GM12878 (cell line): ENCODE data around the gene TMTC1. TPM values are rescaled to one million over a fixed set of nuclear protein-coding genes. Genes with fewer than 3 reads are reported as not detected.

Source experiments
- ATAC-seq: fragments of 200-7000 bp; cut with Tn5 transposase; 3 replicates; pipeline ENCODE4 v1.9.1; 2020; ENCODE audit warnings: mild to moderate bottlenecking, moderate library complexity
- BruUV-seq: library from RNA; stranded (reverse); fragments of 400-500 nt; replicated peaks from 2 replicates; lab custom pipeline; 2021; lab: Mats Ljungman, UMichigan
- CTCF ChIA-PET: fragments of 300-600 bp; sonication (Branson Sonifier 250); formaldehyde crosslinking; extraction: SDS; loops from one replicate; lab custom pipeline; 2021; ENCODE audit warnings: inconsistent platforms; lab: Yijun Ruan, JAX
- POLR2A ChIA-PET: fragments of 350-600 bp; formaldehyde crosslinking; extraction: SDS; loops from one replicate; lab custom pipeline; 2021; ENCODE audit warnings: inconsistent platforms; lab: Charles Lee
- RAD21 ChIA-PET: fragments of 300-600 bp; sonication (Branson Sonifier 250); formaldehyde crosslinking; loops from one replicate; lab custom pipeline; 2023; ENCODE audit warnings: antibody characterized with exemption; ENCODE audit not compliant: unreplicated experiment; lab: Charles Lee
- SMC1A ChIA-PET: fragments of 300-600 bp; sonication (Branson Sonifier 250); formaldehyde crosslinking; loops from one replicate; lab custom pipeline; 2023; ENCODE audit not compliant: unreplicated experiment, uncharacterized antibody; lab: Charles Lee
- DNase-seq: peaks from one replicate; pipeline ENCODE4 v3.0.0-alpha.2; 2011; ENCODE audit warnings: low read depth, low spot score
- FAIRE-seq: peaks from 3 replicates; lab custom pipeline; 2011; peaks lifted over from hg19 to GRCh38; lab: Jason Lieb, UNC
- H2AFZ ChIP-seq: 2 replicates; pipeline ENCODE4 v1.6.0; 2011; ENCODE audit warnings: low read depth, low read length, control low read depth; ENCODE audit not compliant: control insufficient read depth
- H3K27ac ChIP-seq: 2 replicates; pipeline ENCODE4 v1.5.1; 2011; ENCODE audit warnings: control low read depth; ENCODE audit not compliant: control insufficient read depth, insufficient read depth
- H3K27me3 ChIP-seq, 2 experiments: replicated peaks in 1 of 2; 2 replicates each; pipeline versions ENCODE4 v1.6.0 to v1.6.1; 2011; ENCODE audit warnings: low read length in 1 of 2; ENCODE audit not compliant: control insufficient read depth in 2 of 2, insufficient read depth in 2 of 2
- H3K36me3 ChIP-seq, 2 experiments: 2 replicates each; pipeline ENCODE4 v1.5.1; 2011; ENCODE audit warnings: low read length in 1 of 2; ENCODE audit not compliant: control insufficient read depth in 2 of 2, insufficient read depth in 2 of 2
- H3K4me1 ChIP-seq: 2 replicates; pipeline ENCODE4 v1.6.1; 2011; ENCODE audit warnings: mild to moderate bottlenecking, low read length, moderate library complexity, mixed read lengths; ENCODE audit not compliant: control insufficient read depth, insufficient read depth
- H3K4me2 ChIP-seq: 2 replicates; pipeline ENCODE4 v1.6.0; 2011; ENCODE audit warnings: control low read depth; ENCODE audit not compliant: control insufficient read depth, insufficient read depth
- H3K4me3 ChIP-seq: fragments of 200-600 bp; sonication (generic); 2 replicates; pipeline ENCODE4 v1.5.1; 2016
- H3K79me2 ChIP-seq: 2 replicates; pipeline ENCODE4 v1.6.0; 2011; ENCODE audit warnings: low read length; ENCODE audit not compliant: control insufficient read depth, insufficient read depth
- H3K9ac ChIP-seq: 2 replicates; pipeline ENCODE4 v1.8.0; 2011; ENCODE audit warnings: low read length, control low read depth, mixed read lengths; ENCODE audit not compliant: control insufficient read depth, insufficient read depth
- H3K9me3 ChIP-seq: replicated peaks from 3 replicates; pipeline ENCODE4 v1.5.1; 2011; ENCODE audit warnings: mild to moderate bottlenecking, low read length; ENCODE audit not compliant: control insufficient read depth, insufficient read depth
- H4K20me1 ChIP-seq: 2 replicates; pipeline ENCODE4 v1.6.0; 2011; ENCODE audit not compliant: control insufficient read depth, insufficient read depth
- BRCA1 ChIP-seq: IDR thresholded peaks from 2 replicates; pipeline ENCODE4 v1.6.1; 2011; ENCODE audit warnings: low read depth, low read length, improper control_type of control experiment
- CBX3 ChIP-seq: fragments of 200-600 bp; sonication (generic); IDR thresholded peaks from 2 replicates; pipeline ENCODE4 v1.6.1; 2016; ENCODE audit warnings: low read depth, borderline replicate concordance
- GABPA ChIP-seq: IDR thresholded peaks from 2 replicates; pipeline ENCODE4 v1.6.1; 2014; ENCODE audit warnings: antibody characterized with exemption, low read depth, mild to moderate bottlenecking, inconsistent platforms
- JUNB ChIP-seq: IDR thresholded peaks from 2 replicates; pipeline ENCODE4 v1.6.1; 2016; ENCODE audit warnings: antibody characterized with exemption, mild to moderate bottlenecking
- KLF5 ChIP-seq: fragments of 450-650 bp; IDR thresholded peaks from 2 replicates; pipeline ENCODE4 v1.6.1; 2014; ENCODE audit warnings: mild to moderate bottlenecking; ENCODE audit not compliant: partially characterized antibody
- NFYA ChIP-seq: IDR thresholded peaks from 2 replicates; pipeline ENCODE4 v1.6.1; 2011; ENCODE audit warnings: low read depth, mild to moderate bottlenecking, low read length, improper control_type of control experiment, borderline replicate concordance
- NR2C2 ChIP-seq: IDR thresholded peaks from 2 replicates; pipeline ENCODE4 v1.6.1; 2011; ENCODE audit warnings: borderline replicate concordance, low read depth; ENCODE audit not compliant: control insufficient read depth, insufficient read length
- POU2F2 ChIP-seq: IDR thresholded peaks from 3 replicates; pipeline ENCODE4 v1.6.1; 2011; ENCODE audit warnings: low read depth, mild to moderate bottlenecking, low read length, borderline replicate concordance
- RCOR1 ChIP-seq: conservative IDR thresholded peaks from 2 replicates; pipeline ENCODE4 v1.6.1; 2012; ENCODE audit warnings: low read depth, low read length, improper control_type of control experiment
- RUNX3 ChIP-seq: IDR thresholded peaks from 2 replicates; pipeline ENCODE4 v1.6.1; 2012; ENCODE audit warnings: low read length, inconsistent platforms
- SREBF1 ChIP-seq: IDR thresholded peaks from 2 replicates; pipeline ENCODE4 v1.6.1; 2012; ENCODE audit warnings: mild to moderate bottlenecking, low read length
- TARDBP ChIP-seq: IDR thresholded peaks from 2 replicates; pipeline ENCODE4 v1.6.1; 2016; ENCODE audit warnings: borderline replicate concordance
- ZNF622 ChIP-seq: fragments of 450-650 bp; IDR thresholded peaks from 2 replicates; pipeline ENCODE4 v1.6.1; 2017; ENCODE audit warnings: mild to moderate bottlenecking, inconsistent platforms
- ZNF687 ChIP-seq: fragments of 450-650 bp; IDR thresholded peaks from 2 replicates; pipeline ENCODE4 v1.6.1; 2017; ENCODE audit warnings: mild to moderate bottlenecking, moderate library complexity
- ZZZ3 ChIP-seq: IDR thresholded peaks from 2 replicates; pipeline ENCODE4 v1.6.1; 2011; ENCODE audit warnings: low read depth; ENCODE audit not compliant: control insufficient read depth, insufficient read length
- WGBS: methylation state at CpG from one replicate; pipeline ENCODE4 v1.1.6; 2016; ENCODE audit warnings: low lambda C conversion rate; ENCODE audit not compliant: insufficient replicate concordance, insufficient coverage; ENCODE audit errors: missing lambda C conversion rate; 5-methylcytosine and 5-hydroxymethylcytosine counted together
- in situ Hi-C: fragments of 300-500 bp; cut with MboI; formaldehyde crosslinking; loops from 9 replicates; pipeline ENCODE4 v1.14.3; 2018; ENCODE audit warnings: mixed read lengths
- intact Hi-C: fragments of 100-400 bp; cut with micrococcal nuclease; formaldehyde crosslinking; loops from one replicate; pipeline ENCODE4 v1.14.2; 2022; ENCODE audit not compliant: unreplicated experiment
- polyA plus RNA-seq, 11 experiments: library from polyadenylated mRNA; depleted of rRNA in 4 of 11; unstranded in 6 of 11; stranded (reverse) in 5 of 11; fragments of >200 nt; fragmentation: Nextera tagmentation in 4 of 11; fragmentation: Illumina TruSeq in 1 of 11; extraction: Ambion mirVana in 4 of 11; extraction: Trizol in 1 of 11; gene quantifications; 1 replicate in 1 of 11; 2 replicates in 10 of 11; pipeline versions ENCODE4 v1.2.1 to v1.2.3, GENCODE V29; 2011 to 2016; ENCODE audit warnings: inconsistent platforms in 2 of 11, missing spikeins in 2 of 11, low read depth in 1 of 11
- total RNA-seq, 4 experiments: library from RNA; depleted of rRNA in 3 of 4; stranded (reverse); fragments of >200 nt in 3 of 4; fragmentation: Illumina TruSeq in 1 of 4; extraction: Trizol in 1 of 4; gene quantifications; 2 replicates each; pipeline versions ENCODE4 v1.2.1 to v1.2.3, GENCODE V29; 2013 to 2021
- TF ChIP-seq, protein P1 (sequence below): fragments of 450-650 bp; IDR thresholded peaks from 2 replicates; pipeline ENCODE4 v1.6.1; 2014; ENCODE audit warnings: mild to moderate bottlenecking

TMTC1 gene
- total and polyA plus RNA-seq, 10 of the 15 experiments (the other 5 are each of a cell fraction or from before 2014, with no cell fraction given), result 0.10 to 20.9 (median 0.57) TPM

GRCh38 chr12:29818916-29819623 is 35.3 kb upstream of the TMTC1 start:
- Histone ChIP-seq H3K27me3 (no peaks in the 10 kb centered on the region), H4K20me1 (no peaks in the 10 kb centered on the region), H3K36me3 (no peaks in the 10 kb centered on the region), H3K9me3 (no peaks in the 10 kb centered on the region), H3K4me2 (no peak overlapping the region), H3K27ac (no peak overlapping the region), H3K9ac (no peak overlapping the region), H3K79me2 (no peaks in the 10 kb centered on the region), H2AFZ (no peak overlapping the region), H3K4me1 (no peaks in the 10 kb centered on the region), H3K4me3 (no peak overlapping the region)
- 30% methylated on average over 2 of the region's 2 CpGs for WGBS
- ATAC-seq, result no peak
- ChIA-PET SMC1A (interaction anchor here (1.2 to 2.7 kb wide), 2 partner anchors 13 to 19 kb away, joined by 4 to 9 read pairs; no protein-coding TSS in a partner anchor), CTCF (no interaction called here), RAD21 (no interaction called here), POLR2A (no interaction called here)
- intact Hi-C loops, result no loop called here
- no TSS peak for BruUV-seq
- no peak for FAIRE-seq
- in situ Hi-C loops, result no loop called here
- TF ChIP-seq GABPA, result no peak
- no peak for TF ChIP-seq BRCA1
- TF ChIP-seq ZNF622, result no peak
- no peak for TF ChIP-seq NR2C2
- TF ChIP-seq KLF5, result no peak
- TF ChIP-seq SREBF1, result no peak
- no peak for TF ChIP-seq ZNF687
- no peak for TF ChIP-seq POU2F2
- TF ChIP-seq, protein P1, sequence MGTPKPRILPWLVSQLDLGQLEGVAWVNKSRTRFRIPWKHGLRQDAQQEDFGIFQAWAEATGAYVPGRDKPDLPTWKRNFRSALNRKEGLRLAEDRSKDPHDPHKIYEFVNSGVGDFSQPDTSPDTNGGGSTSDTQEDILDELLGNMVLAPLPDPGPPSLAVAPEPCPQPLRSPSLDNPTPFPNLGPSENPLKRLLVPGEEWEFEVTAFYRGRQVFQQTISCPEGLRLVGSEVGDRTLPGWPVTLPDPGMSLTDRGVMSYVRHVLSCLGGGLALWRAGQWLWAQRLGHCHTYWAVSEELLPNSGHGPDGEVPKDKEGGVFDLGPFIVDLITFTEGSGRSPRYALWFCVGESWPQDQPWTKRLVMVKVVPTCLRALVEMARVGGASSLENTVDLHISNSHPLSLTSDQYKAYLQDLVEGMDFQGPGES, result no peak
- TF ChIP-seq JUNB, result no peak
- TF ChIP-seq TARDBP, result no peak
- no peak for TF ChIP-seq RCOR1
- TF ChIP-seq RUNX3, result no peak
- TF ChIP-seq CBX3, result no peak
- TF ChIP-seq ZZZ3, result no peak
- no peak for TF ChIP-seq NFYA
- DNase-seq, result no peak
